HepG2 (cell line): ENCODE results near the gene ABHD4. TPM values are rescaled to one million over a fixed set of nuclear protein-coding genes. Genes with fewer than 3 reads are reported as not detected.
"Not testable (repeated sequence)": the region's sequence is repeated elsewhere in the genome, so short reads cannot be mapped to it uniquely, and the experiment has no call there.

Experiments used
- ATAC-seq: fragments of 200-7000 bp; cut with Tn5 transposase; 3 replicates; pipeline ENCODE4 v1.9.1; 2020; ENCODE audit warnings: mild to moderate bottlenecking, moderate library complexity
- BruUV-seq: library from RNA; stranded (reverse); fragments of 400-500 nt; replicated peaks from 2 replicates; lab custom pipeline; 2021; lab: Mats Ljungman, UMichigan
- CTCF ChIA-PET: fragments of 300-600 bp; formaldehyde crosslinking; extraction: SDS; loops from one replicate; lab custom pipeline; 2021; ENCODE audit warnings: low total read pairs, inconsistent platforms, low intra/inter-chr PET ratio; lab: Yijun Ruan, JAX
- POLR2A ChIA-PET: fragments of 350-600 bp; sonication (Branson Sonifier 250); formaldehyde crosslinking; loops from one replicate; lab custom pipeline; 2020; ENCODE audit warnings: antibody characterized with exemption, inconsistent platforms; lab: Yijun Ruan, JAX
- DNase-seq: peaks from one replicate; pipeline ENCODE4 v3.0.0-alpha.2; 2015; ENCODE audit warnings: low spot score
- FAIRE-seq: peaks from 3 replicates; lab custom pipeline; 2011; peaks lifted over from hg19 to GRCh38; lab: Jason Lieb, UNC
- H2AFZ ChIP-seq: one replicate; pipeline ENCODE4 v1.6.1; 2011; ENCODE audit warnings: low read length, inconsistent platforms
- H3K27ac ChIP-seq: fragments of 300-600 bp; 3 replicates; pipeline ENCODE4 v1.8.0; 2011; ENCODE audit warnings: mixed run types, mild to moderate bottlenecking, mixed read lengths, low read length, inconsistent platforms; ENCODE audit not compliant: insufficient read depth; ENCODE audit errors: extremely low read length
- H3K27me3 ChIP-seq, 2 experiments: fragments of 200-600 bp in 1 of 2; 2 replicates in 1 of 2; 3 replicates in 1 of 2; pipeline versions ENCODE4 v1.6.0 to v1.8.0; 2011; ENCODE audit warnings: low read length in 2 of 2, mild to moderate bottlenecking in 2 of 2, moderate library complexity in 2 of 2, inconsistent platforms in 1 of 2; ENCODE audit not compliant: insufficient read depth in 2 of 2, control insufficient read depth in 1 of 2
- H3K36me3 ChIP-seq, 2 experiments: fragments of 200-600 bp in 1 of 2; replicated peaks in 1 of 2; 2 replicates in 1 of 2; 3 replicates in 1 of 2; pipeline versions ENCODE4 v1.5.1 to v1.8.0; 2011; ENCODE audit warnings: low read length in 2 of 2, inconsistent platforms in 1 of 2; ENCODE audit not compliant: insufficient read depth in 2 of 2, control insufficient read depth in 1 of 2
- H3K4me1 ChIP-seq: 2 replicates; pipeline ENCODE4 v1.5.1; 2012; ENCODE audit warnings: low read length, inconsistent platforms; ENCODE audit not compliant: insufficient read depth
- H3K4me2 ChIP-seq: 2 replicates; pipeline ENCODE4 v1.6.0; 2011; ENCODE audit warnings: low read depth, low read length, inconsistent platforms
- H3K4me3 ChIP-seq, 3 experiments: fragments of 200-600 bp in 1 of 3; sonication (generic), shearing (Covaris generic) in 1 of 3; replicated peaks in 1 of 3; 2 replicates each; pipeline ENCODE4 v1.5.1; 2011 to 2016; ENCODE audit warnings: low read length in 3 of 3, inconsistent platforms in 2 of 3, low read depth in 2 of 3, mild to moderate bottlenecking in 2 of 3, control low read depth in 1 of 3, mixed read lengths in 1 of 3; ENCODE audit not compliant: insufficient read depth in 1 of 3
- H3K79me2 ChIP-seq: one replicate; pipeline ENCODE4 v1.6.1; 2011; ENCODE audit warnings: low read length, inconsistent platforms; ENCODE audit not compliant: insufficient read depth
- H3K9ac ChIP-seq: 2 replicates; pipeline ENCODE4 v1.6.0; 2011; ENCODE audit warnings: mild to moderate bottlenecking, low read depth, low read length, inconsistent platforms; ENCODE audit not compliant: insufficient read depth
- H3K9me3 ChIP-seq: 2 replicates; pipeline ENCODE4 v1.5.1; 2012; ENCODE audit warnings: mild to moderate bottlenecking, low read length
- H4K20me1 ChIP-seq: 2 replicates; pipeline ENCODE4 v1.6.0; 2011; ENCODE audit warnings: inconsistent platforms, mild to moderate bottlenecking, low read length, moderate library complexity; ENCODE audit not compliant: insufficient read depth
- KDM1A ChIP-seq: IDR thresholded peaks from 2 replicates; pipeline ENCODE4 v1.6.1; 2016; ENCODE audit warnings: missing compliant biosample characterization
- MNT ChIP-seq: fragments of 450-650 bp; IDR thresholded peaks from 2 replicates; pipeline ENCODE4 v1.6.1; 2016
- NR2F6 ChIP-seq, 2 experiments: IDR thresholded peaks; 2 replicates each; pipeline ENCODE4 v1.6.1; 2016; ENCODE audit warnings: antibody characterized with exemption in 1 of 2, mild to moderate bottlenecking in 1 of 2
- RXRB ChIP-seq: IDR thresholded peaks from 2 replicates; pipeline ENCODE4 v1.6.1; 2016; ENCODE audit warnings: borderline replicate concordance, missing genetic modification reagents, missing compliant biosample characterization
- TBX3 ChIP-seq: fragments of 450-650 bp; IDR thresholded peaks from 2 replicates; pipeline ENCODE4 v1.6.1; 2017; ENCODE audit warnings: antibody characterized with exemption, mild to moderate bottlenecking, inconsistent platforms, borderline replicate concordance
- ZMYM3 ChIP-seq: sonication (generic); formaldehyde crosslinking; IDR thresholded peaks from 2 replicates; pipeline ENCODE4 v1.5.1; 2020; ENCODE audit warnings: mild to moderate bottlenecking, missing genetic modification reagents
- ZNF362 ChIP-seq: sonication (generic); formaldehyde crosslinking; IDR thresholded peaks from 2 replicates; pipeline ENCODE4 v1.4.0; 2020; ENCODE audit warnings: missing genetic modification reagents, mild to moderate bottlenecking, borderline replicate concordance
- WGBS: methylation state at CpG from one replicate; pipeline ENCODE4 v1.1.6; 2017; ENCODE audit warnings: low lambda C conversion rate; 5-methylcytosine and 5-hydroxymethylcytosine counted together
- in situ Hi-C: cut with HindIII; loops from 2 replicates; pipeline ENCODE4 v1.10.0; 2017; ENCODE audit warnings: low pct_unique_long_range_greater_than_20kb; ENCODE audit not compliant: extremely low pct_ligation_motif_present
- intact Hi-C: fragments of 100-400 bp; cut with micrococcal nuclease; formaldehyde crosslinking; loops from one replicate; pipeline ENCODE4 v1.10.0; 2022; ENCODE audit not compliant: unreplicated experiment
- polyA plus RNA-seq, 8 experiments: library from polyadenylated mRNA; depleted of rRNA in 3 of 8; stranded (reverse) in 7 of 8; unstranded in 1 of 8; fragments of >200 nt; fragmentation: Illumina TruSeq in 4 of 8; extraction: Trizol in 4 of 8; gene quantifications; 2 replicates each; pipeline versions ENCODE4 v1.2.1 to v1.2.3, GENCODE V29; 2011 to 2016; ENCODE audit warnings: low read depth in 4 of 8, missing spikeins in 1 of 8, mixed read lengths in 1 of 8; ENCODE audit not compliant: insufficient read depth in 1 of 8
- total RNA-seq, 5 experiments: library from RNA; depleted of rRNA; stranded (reverse); fragments of >200 nt; fragmentation: Illumina TruSeq; extraction: Trizol; gene quantifications; 2 replicates each; pipeline ENCODE4 v1.2.3, GENCODE V29; 2016; ENCODE audit warnings: low read depth in 1 of 5

ABHD4 gene
- total and polyA plus RNA-seq, 2 of the 13 experiments (the other 11 are each of a cell fraction or from before 2014, with no cell fraction given) = 16.1 to 47.5 TPM

- 0 out of 2 replicates have a peak, but pooled peaks have one; percentile 5 for TF ChIP-seq MNT
- TF ChIP-seq TBX3 = peak; percentile 36; the same call in 1 of the 2 replicates
- TF ChIP-seq NR2F6 (IDR thresholded peaks at IDR 0.05) = no peak; the same call in 1 of the 2 replicates
- TF ChIP-seq NR2F6 (CRISPR knock-in tag; IDR thresholded peaks at IDR 0.05) = peak; percentile 24; the same call in 1 of the 2 replicates
- TF ChIP-seq RXRB (CRISPR knock-in tag) = 0 out of 2 replicates have a peak, but pooled peaks have one; percentile 28
- peak; percentile 71; the same call in 1 of the 2 replicates for TF ChIP-seq ZNF362 (CRISPR knock-in tag)
- TF ChIP-seq, all 625 proteins: peak for 18
Measured at GRCh38 chr14:22614240-22614799, 16.2 kb downstream of the ABHD4 start (continued).

GRCh38 chr14:22615765-22616164 lies 17.7 kb downstream of the ABHD4 start:
- FAIRE-seq, DNase-seq, H2AFZ ChIP-seq, CTCF ChIA-PET, H3K4me2 ChIP-seq, H3K27ac ChIP-seq, BruUV-seq, in situ Hi-C loops, H4K20me1 ChIP-seq, H3K9ac ChIP-seq: not testable (repeated sequence)
- intact Hi-C loops = loop anchor here (2.0 kb wide), 1 partner anchor 17 kb away; the partner anchor contains the start of gene ABHD4
- TF ChIP-seq KDM1A (CRISPR knock-in tag) = 0 out of 2 replicates have a peak, but pooled peaks have one; percentile 15
- TF ChIP-seq ZMYM3 (CRISPR knock-in tag) = peak; percentile 73; the same call in 1 of the 2 replicates
- TF ChIP-seq, all 625 proteins: peak for 2; not testable (repeated sequence) for 623
- peaks cover 14% of the 10 kb centered on the region for H3K4me1 ChIP-seq
- WGBS = 89% methylated on average over 2 of the region's 2 CpGs
- H3K79me2 ChIP-seq, POLR2A ChIA-PET, ATAC-seq, H3K4me3 ChIP-seq, H3K36me3 ChIP-seq, H3K27me3 ChIP-seq, H3K9me3 ChIP-seq: not testable (repeated sequence)
